A549 treated with RU486 at 1 μM for 4 hours (cell line): ENCODE results near the gene PCDH18. TPM values are rescaled to one million over a fixed set of nuclear protein-coding genes. Genes with fewer than 3 reads are reported as not detected.

ENCODE experiments used
- total RNA-seq: library from RNA; stranded (reverse); fragments of 200-300 nt; extraction: Qiagen RNA extraction; gene quantifications from 5 replicates; pipeline ENCODE4 v1.2.3, GENCODE V29; 2022; ENCODE audit warnings: low read depth

The PCDH18 gene, protein sequence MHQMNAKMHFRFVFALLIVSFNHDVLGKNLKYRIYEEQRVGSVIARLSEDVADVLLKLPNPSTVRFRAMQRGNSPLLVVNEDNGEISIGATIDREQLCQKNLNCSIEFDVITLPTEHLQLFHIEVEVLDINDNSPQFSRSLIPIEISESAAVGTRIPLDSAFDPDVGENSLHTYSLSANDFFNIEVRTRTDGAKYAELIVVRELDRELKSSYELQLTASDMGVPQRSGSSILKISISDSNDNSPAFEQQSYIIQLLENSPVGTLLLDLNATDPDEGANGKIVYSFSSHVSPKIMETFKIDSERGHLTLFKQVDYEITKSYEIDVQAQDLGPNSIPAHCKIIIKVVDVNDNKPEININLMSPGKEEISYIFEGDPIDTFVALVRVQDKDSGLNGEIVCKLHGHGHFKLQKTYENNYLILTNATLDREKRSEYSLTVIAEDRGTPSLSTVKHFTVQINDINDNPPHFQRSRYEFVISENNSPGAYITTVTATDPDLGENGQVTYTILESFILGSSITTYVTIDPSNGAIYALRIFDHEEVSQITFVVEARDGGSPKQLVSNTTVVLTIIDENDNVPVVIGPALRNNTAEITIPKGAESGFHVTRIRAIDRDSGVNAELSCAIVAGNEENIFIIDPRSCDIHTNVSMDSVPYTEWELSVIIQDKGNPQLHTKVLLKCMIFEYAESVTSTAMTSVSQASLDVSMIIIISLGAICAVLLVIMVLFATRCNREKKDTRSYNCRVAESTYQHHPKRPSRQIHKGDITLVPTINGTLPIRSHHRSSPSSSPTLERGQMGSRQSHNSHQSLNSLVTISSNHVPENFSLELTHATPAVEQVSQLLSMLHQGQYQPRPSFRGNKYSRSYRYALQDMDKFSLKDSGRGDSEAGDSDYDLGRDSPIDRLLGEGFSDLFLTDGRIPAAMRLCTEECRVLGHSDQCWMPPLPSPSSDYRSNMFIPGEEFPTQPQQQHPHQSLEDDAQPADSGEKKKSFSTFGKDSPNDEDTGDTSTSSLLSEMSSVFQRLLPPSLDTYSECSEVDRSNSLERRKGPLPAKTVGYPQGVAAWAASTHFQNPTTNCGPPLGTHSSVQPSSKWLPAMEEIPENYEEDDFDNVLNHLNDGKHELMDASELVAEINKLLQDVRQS
- total RNA-seq = not detected in 5 replicates

DNA sequence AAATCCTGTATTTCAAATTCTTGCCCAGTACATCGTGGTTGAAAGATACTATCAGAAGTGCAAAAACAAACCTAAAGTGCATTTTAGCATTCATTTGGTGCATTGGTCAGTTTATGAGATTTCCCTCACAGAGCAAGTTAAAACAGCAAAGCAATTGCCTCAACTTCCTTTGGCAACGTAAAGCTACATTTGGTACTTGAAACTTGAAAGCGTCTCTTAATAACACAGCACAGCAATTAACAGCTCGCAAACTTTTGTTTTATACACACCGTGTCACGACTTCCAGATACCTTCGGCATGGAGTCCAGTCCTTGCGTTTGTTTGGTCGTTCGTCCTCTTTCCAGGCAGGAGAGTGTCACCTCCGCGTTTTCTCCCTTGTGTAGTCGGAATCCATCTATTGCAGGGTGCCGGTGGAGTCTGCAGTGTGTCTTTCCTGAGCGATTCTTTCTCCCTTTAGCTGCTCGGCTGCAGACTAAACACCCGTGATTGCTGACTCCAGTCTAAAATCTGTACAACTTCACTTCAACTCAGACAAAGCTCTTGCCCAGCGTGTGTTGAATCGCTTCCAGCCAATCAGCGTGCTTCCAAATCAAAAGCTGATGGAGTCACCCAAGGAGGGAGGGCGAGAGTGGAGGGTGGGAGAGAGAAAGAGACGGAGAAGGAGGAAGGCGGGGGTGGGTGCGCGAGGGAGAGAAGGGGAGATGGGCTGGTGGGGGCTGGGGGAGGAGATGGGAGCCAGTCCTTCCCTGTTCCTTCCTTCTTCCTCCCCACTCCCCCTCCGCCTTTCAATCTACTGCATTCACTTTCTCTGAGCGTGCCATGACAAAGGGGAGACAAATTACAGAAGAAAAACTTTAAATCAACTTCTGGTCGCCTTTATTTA is at the start of gene PCDH18:
PCDH18 (minus strand) TSS at position 509 of the 883 bp plus-strand sequence; CDS start at position 103, 406 bp downstream.

